Sigmoid colon (tissue), 7 donors: ENCODE results near the gene IGF2BP2. TPM values are rescaled to one million over a fixed set of nuclear protein-coding genes. Genes with fewer than 3 reads are reported as not detected.

Experiments used
- DNase-seq: peaks from one replicate; pipeline ENCODE4 v3.0.0-alpha.2; 2019
- H3K27ac ChIP-seq, 4 donors: fragments of 200-600 bp; sonication (generic); one replicate each; pipeline ENCODE4 v1.5.1; 2016 to 2019; ENCODE audit warnings: mild to moderate bottlenecking in 1 of 4
- H3K27me3 ChIP-seq, 3 donors: fragments of 200-600 bp; sonication (generic); one replicate each; pipeline ENCODE4 v1.5.1; 2019; ENCODE audit warnings: mild to moderate bottlenecking in 1 of 3
- H3K36me3 ChIP-seq, 4 donors: fragments of 200-600 bp; sonication (generic); one replicate each; pipeline ENCODE4 v1.5.1; 2016 to 2019
- H3K4me1 ChIP-seq, 4 donors: fragments of 200-600 bp; sonication (generic); one replicate each; pipeline ENCODE4 v1.5.1; 2017 to 2019
- H3K4me3 ChIP-seq, 4 donors: fragments of 200-600 bp; sonication (generic); one replicate each; pipeline ENCODE4 v1.5.1; 2017 to 2019; ENCODE audit warnings: mild to moderate bottlenecking in 2 of 4, moderate library complexity in 1 of 4
- H3K9me3 ChIP-seq, 4 donors: fragments of 200-600 bp in 3 of 4; sonication (generic) in 3 of 4; one replicate each; pipeline versions ENCODE4 v1.5.1 to v1.6.1; 2013 to 2019
- CTCF ChIP-seq, 4 experiments: fragments of 450-650 bp in 3 of 4; fragments of 200-600 bp in 1 of 4; IDR thresholded peaks; one replicate each; pipeline ENCODE4 v1.5.1; 2016 to 2019; ENCODE audit warnings: antibody characterized with exemption in 4 of 4, mild to moderate bottlenecking in 3 of 4, moderate library complexity in 2 of 4
- EP300 ChIP-seq, 4 donors: sonication (generic); formaldehyde crosslinking; IDR thresholded peaks; one replicate each; pipeline ENCODE4 v1.6.1; 2017; ENCODE audit warnings: antibody characterized with exemption in 4 of 4
- POLR2A ChIP-seq, 2 donors: fragments of 450-650 bp; IDR thresholded peaks; one replicate each; pipeline ENCODE4 v1.6.1; 2016; ENCODE audit warnings: antibody characterized with exemption in 2 of 2, mild to moderate bottlenecking in 2 of 2, moderate library complexity in 2 of 2
- POLR2AphosphoS5 ChIP-seq, 4 donors: sonication (generic); formaldehyde crosslinking; IDR thresholded peaks; one replicate each; pipeline ENCODE4 v1.6.1; 2017; ENCODE audit warnings: antibody characterized with exemption in 4 of 4
- WGBS, 2 donors: extraction: QIAGEN DNeasy Blood & Tissue Kit; methylation state at CpG; one replicate each; pipeline ENCODE4 v1.1.7; 2013; 5-methylcytosine and 5-hydroxymethylcytosine counted together
- intact Hi-C: fragments of 100-400 bp; cut with DNase I; formaldehyde crosslinking; loops from one replicate; pipeline ENCODE4 v1.15.1; 2023
- polyA plus RNA-seq, 3 donors: library from polyadenylated mRNA; stranded (reverse); fragments of 200-250 nt; gene quantifications; one replicate each; pipeline ENCODE4 v1.2.3, GENCODE V29; 2013
- total RNA-seq, 4 donors: library from RNA; depleted of rRNA; stranded (reverse); fragments of >200 nt; gene quantifications; one replicate each; pipeline ENCODE4 v1.1.0, GENCODE V29; 2016
- donor health status: healthy with polysubstance abuse.
- donor health status: Bipolar disorder and iron deficiency.
- donor health status: healthy.

IGF2BP2 gene
- total and polyA plus RNA-seq, 7 donors: 6.3 to 20.7 (median 14.7) TPM

- WGBS, 2 donors: 63 to 70% methylated on average over 3 of the region's 3 CpGs
- no peak for TF ChIP-seq POLR2AphosphoS5 (IDR thresholded peaks at IDR 0.05)
- no peak for TF ChIP-seq CTCF (IDR thresholded peaks at IDR 0.05)
- no peak for TF ChIP-seq EP300 (IDR thresholded peaks at IDR 0.05)
- no peak for TF ChIP-seq POLR2A (IDR thresholded peaks at IDR 0.05)
These were observed 87.8 kb downstream of the IGF2BP2 start for GRCh38 chr3:185737020-185737419.

GRCh38 chr3:185734725-185735096 lies 90.1 kb downstream of the IGF2BP2 start:
- no peaks in the 10 kb centered on the region for H3K36me3 ChIP-seq
- DNase-seq: no peak
- no peaks in the 10 kb centered on the region for H3K4me1 ChIP-seq
- no peak overlapping the region for H3K27ac ChIP-seq
- no peak overlapping the region for H3K4me3 ChIP-seq
- intact Hi-C loops: no loop called here
- no peaks in the 10 kb centered on the region for H3K9me3 ChIP-seq
- TF ChIP-seq POLR2A (IDR thresholded peaks at IDR 0.05) (no peak), POLR2AphosphoS5 (IDR thresholded peaks at IDR 0.05) (no peak), CTCF (IDR thresholded peaks at IDR 0.05) (no peak), EP300 (IDR thresholded peaks at IDR 0.05) (no peak)
- no peaks in the 10 kb centered on the region for H3K27me3 ChIP-seq
- WGBS, 2 donors: 63 to 78% methylated on average over 4 of the region's 4 CpGs

More at GRCh38 chr3:185737020-185737419, 87.8 kb downstream of the IGF2BP2 start:
- no peaks in the 10 kb centered on the region for H3K4me1 ChIP-seq
- H3K36me3 ChIP-seq: no peaks in the 10 kb centered on the region
- no peak for DNase-seq
- no peaks in the 10 kb centered on the region for H3K27me3 ChIP-seq
- H3K27ac ChIP-seq: no peak overlapping the region
- H3K9me3 ChIP-seq: no peaks in the 10 kb centered on the region
- no peak overlapping the region for H3K4me3 ChIP-seq
- intact Hi-C loops: no loop called here

- no peak overlapping the region for H3K27ac ChIP-seq
These were observed 90.7 kb downstream of the IGF2BP2 start for GRCh38 chr3:185733980-185734724.

GRCh38 chr3:185732782-185733181 lies 92.1 kb downstream of the IGF2BP2 start:
- 55 to 77% methylated on average over 1 of the region's 1 CpG for WGBS, 2 donors
- TF ChIP-seq CTCF (IDR thresholded peaks at IDR 0.05) (no peak), POLR2A (IDR thresholded peaks at IDR 0.05) (no peak), EP300 (IDR thresholded peaks at IDR 0.05) (no peak), POLR2AphosphoS5 (IDR thresholded peaks at IDR 0.05) (no peak)

More at GRCh38 chr3:185733980-185734724, 90.7 kb downstream of the IGF2BP2 start:
- Histone ChIP-seq H3K4me1 (no peaks in the 10 kb centered on the region), H3K36me3 (no peaks in the 10 kb centered on the region), H3K4me3 (no peak overlapping the region), H3K9me3 (no peaks in the 10 kb centered on the region), H3K27me3 (no peaks in the 10 kb centered on the region)
- TF ChIP-seq EP300 (IDR thresholded peaks at IDR 0.05) (no peak), POLR2A (IDR thresholded peaks at IDR 0.05) (no peak), CTCF (IDR thresholded peaks at IDR 0.05) (peak in 2 of 4 experiments; percentile 25 to 46), POLR2AphosphoS5 (IDR thresholded peaks at IDR 0.05) (no peak)
- intact Hi-C loops: no loop called here
- DNase-seq: no peak
- 18 to 61% methylated on average over 10 of the region's 10 CpGs for WGBS, 2 donors

More at GRCh38 chr3:185732782-185733181, 92.1 kb downstream of the IGF2BP2 start:
- intact Hi-C loops: no loop called here
- H3K27me3 ChIP-seq: no peaks in the 10 kb centered on the region
- no peaks in the 10 kb centered on the region for H3K4me1 ChIP-seq
- H3K36me3 ChIP-seq: no peaks in the 10 kb centered on the region
- no peaks in the 10 kb centered on the region for H3K9me3 ChIP-seq
- H3K4me3 ChIP-seq: no peak overlapping the region
- no peak overlapping the region for H3K27ac ChIP-seq
- no peak for DNase-seq
